ENCODE results near the gene FGF23. TPM values are rescaled to one million over a fixed set of nuclear protein-coding genes. Genes with fewer than 3 reads are reported as not detected.

Gene FGF23
- total RNA-seq, 3 donors from 2014 or later = not detected

- Histone ChIP-seq H3K4me3 (no peak overlapping the region), H3K4me1 (ENCODE audit: low read depth) (peaks cover 6% of the 10 kb centered on the region), H3K9me3 (no peaks in the 10 kb centered on the region), H3K36me3 (ENCODE audit: low read depth) (no peaks in the 10 kb centered on the region)
- no peak for TF ChIP-seq CTCF (IDR thresholded peaks at IDR 0.05)
- intact Hi-C loops (cut with DNase I, micrococcal nuclease) = no loop called here
- DNase-seq (no peak), ATAC-seq (no peak)
Observed at GRCh38 chr12:4330203-4330602, 49.3 kb downstream of the FGF23 start.

GRCh38 chr12:4327293-4327692, 52.2 kb downstream of the FGF23 start:
- Histone ChIP-seq H3K36me3 (ENCODE audit: low read depth) (no peaks in the 10 kb centered on the region), H3K9me3 (no peaks in the 10 kb centered on the region), H3K4me3 (no peak overlapping the region), H3K4me1 (ENCODE audit: low read depth) (peaks cover 10% of the 10 kb centered on the region)
- ATAC-seq = no peak
- DNase-seq = no peak
- TF ChIP-seq CTCF (IDR thresholded peaks at IDR 0.05) = no peak
- intact Hi-C loops (cut with DNase I, micrococcal nuclease) = no loop called here

- Histone ChIP-seq H3K9me3 (no peaks in the 10 kb centered on the region), H3K4me3 (no peak overlapping the region), H3K36me3 (ENCODE audit: low read depth) (no peaks in the 10 kb centered on the region), H3K4me1 (ENCODE audit: low read depth) (peaks cover 17% of the 10 kb centered on the region)
- no peak for TF ChIP-seq CTCF (IDR thresholded peaks at IDR 0.05)
- DNase-seq (no peak), ATAC-seq (no peak)
- intact Hi-C loops (cut with DNase I, micrococcal nuclease) = no loop called here
Observed at GRCh38 chr12:4325966-4326365, 53.5 kb downstream of the FGF23 start.

GRCh38 chr12:4324366-4324765, 55.1 kb downstream of the FGF23 start:
- intact Hi-C loops (cut with DNase I, micrococcal nuclease) = no loop called here
- Histone ChIP-seq H3K9me3 (no peaks in the 10 kb centered on the region), H3K4me3 (no peak overlapping the region), H3K4me1 (ENCODE audit: low read depth) (peaks cover 11% of the 10 kb centered on the region), H3K36me3 (ENCODE audit: low read depth) (no peaks in the 10 kb centered on the region)
- DNase-seq (no peak), ATAC-seq (no peak)
- no peak for TF ChIP-seq CTCF (IDR thresholded peaks at IDR 0.05)

GRCh38 chr12:4323396-4323795, 56.1 kb downstream of the FGF23 start:
- Histone ChIP-seq H3K4me1 (ENCODE audit: low read depth) (peaks cover 11% of the 10 kb centered on the region), H3K36me3 (ENCODE audit: low read depth) (no peaks in the 10 kb centered on the region), H3K4me3 (no peak overlapping the region), H3K9me3 (no peaks in the 10 kb centered on the region)
- intact Hi-C loops (cut with DNase I, micrococcal nuclease) = no loop called here
- no peak for TF ChIP-seq CTCF (IDR thresholded peaks at IDR 0.05)
- DNase-seq (no peak), ATAC-seq (no peak)

- TF ChIP-seq CTCF (IDR thresholded peaks at IDR 0.05) = no peak
- H3K4me3 ChIP-seq = no peak overlapping the region
- no peaks in the 10 kb centered on the region for H3K9me3 ChIP-seq
- peaks cover 11% of the 10 kb centered on the region for H3K4me1 ChIP-seq (ENCODE audit: low read depth)
- DNase-seq (no peak), ATAC-seq (no peak)
- no peaks in the 10 kb centered on the region for H3K36me3 ChIP-seq (ENCODE audit: low read depth)
- intact Hi-C loops (cut with DNase I, micrococcal nuclease) = no loop called here
Observed at GRCh38 chr12:4322726-4323125, 56.8 kb downstream of the FGF23 start.

All from mucosa of descending colon (tissue), 3 donors.